GM18505 (cell line): ENCODE data around the gene KSR1.
"Not testable (repeated sequence)": the region's sequence is repeated elsewhere in the genome, so short reads cannot be mapped to it uniquely, and the experiment has no call there.

Experiments used
- ATAC-seq: cut with Tn5 transposase; IDR thresholded peaks from one replicate; pipeline ENCODE4 v1.9.1; 2021; ENCODE audit not compliant: unreplicated experiment
- POLR2A ChIP-seq: IDR thresholded peaks from 4 replicates; pipeline ENCODE4 v1.6.1; 2011; ENCODE audit warnings: borderline replicate concordance; ENCODE audit not compliant: insufficient read depth, insufficient read length; ENCODE audit errors: extremely low read depth

KSR1 gene

DNA sequence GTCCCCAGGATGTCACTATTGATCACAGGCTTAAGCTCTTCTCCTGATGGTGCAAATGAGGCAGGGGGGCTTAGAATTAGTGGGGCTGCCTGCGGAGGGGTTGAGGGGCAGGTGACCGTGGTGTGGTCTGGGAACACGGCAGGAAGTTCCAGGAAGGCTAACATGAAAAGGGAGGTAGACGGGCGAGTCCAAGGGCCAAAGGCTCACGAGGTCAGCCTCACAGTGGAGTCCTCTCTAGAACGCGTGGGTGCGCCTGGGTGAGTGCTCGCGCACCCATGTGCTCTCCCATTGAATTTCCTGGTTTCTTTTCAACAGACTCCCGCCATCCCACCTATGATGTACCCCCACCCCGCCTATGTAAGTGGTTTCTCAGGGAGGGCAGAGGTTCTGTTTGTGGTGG lies 190.0 kb downstream of the KSR1 start:
- no peak for TF ChIP-seq POLR2A
- no peak for ATAC-seq

DNA sequence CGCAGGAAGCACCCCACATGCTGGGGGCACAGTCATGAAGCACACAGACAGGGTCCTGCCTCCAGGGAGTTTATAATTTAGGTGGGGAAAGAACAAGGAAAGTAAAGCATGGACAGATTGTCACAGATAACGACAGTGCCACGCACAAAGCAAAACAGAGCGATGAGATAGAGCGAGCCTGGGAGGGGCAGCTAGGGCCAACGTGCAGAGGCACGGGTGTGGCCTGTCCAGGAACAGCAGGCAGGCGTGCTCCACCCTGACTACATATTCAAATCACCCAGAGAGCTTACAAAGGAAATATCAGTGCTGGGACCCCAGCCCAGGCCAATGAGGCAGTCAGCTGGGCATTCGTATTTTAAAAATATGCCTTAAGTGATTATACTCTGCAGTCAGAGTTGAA lies 191.5 kb downstream of the KSR1 start:
- ATAC-seq: no peak
- TF ChIP-seq POLR2A: no peak

DNA sequence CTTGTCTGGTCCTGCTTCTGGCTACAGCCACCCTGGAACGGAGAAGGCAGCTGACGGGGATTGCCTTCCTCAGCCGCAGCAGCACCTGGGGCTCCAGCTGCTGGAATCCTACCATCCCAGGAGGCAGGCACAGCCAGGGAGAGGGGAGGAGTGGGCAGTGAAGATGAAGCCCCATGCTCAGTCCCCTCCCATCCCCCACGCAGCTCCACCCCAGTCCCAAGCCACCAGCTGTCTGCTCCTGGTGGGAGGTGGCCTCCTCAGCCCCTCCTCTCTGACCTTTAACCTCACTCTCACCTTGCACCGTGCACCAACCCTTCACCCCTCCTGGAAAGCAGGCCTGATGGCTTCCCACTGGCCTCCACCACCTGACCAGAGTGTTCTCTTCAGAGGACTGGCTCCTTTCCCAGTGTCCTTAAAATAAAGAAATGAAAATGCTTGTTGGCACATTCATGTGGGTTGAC lies 192.9 kb downstream of the KSR1 start:
- not testable (repeated sequence) for ATAC-seq

DNA sequence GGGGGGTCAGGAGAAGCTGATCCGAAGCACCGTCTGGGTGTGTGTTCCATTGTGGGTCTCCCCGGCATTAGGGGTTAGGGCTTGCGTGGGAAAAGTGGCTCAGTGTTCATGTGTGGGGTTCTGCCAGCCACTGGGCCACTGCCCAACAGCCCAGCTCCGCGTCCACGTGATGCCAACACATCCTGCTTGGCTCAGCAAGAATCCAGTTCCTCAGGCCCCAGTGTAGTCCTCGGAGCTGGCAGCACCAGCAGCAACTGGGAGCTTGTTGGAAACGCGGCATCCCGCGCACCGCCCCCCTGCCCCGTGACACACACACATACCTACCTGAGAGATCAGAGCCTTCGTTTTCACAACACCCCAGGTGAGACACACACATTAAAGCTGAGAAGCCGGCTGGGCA lies 193.7 kb downstream of the KSR1 start:
- no peak for TF ChIP-seq POLR2A
- no peak for ATAC-seq

DNA sequence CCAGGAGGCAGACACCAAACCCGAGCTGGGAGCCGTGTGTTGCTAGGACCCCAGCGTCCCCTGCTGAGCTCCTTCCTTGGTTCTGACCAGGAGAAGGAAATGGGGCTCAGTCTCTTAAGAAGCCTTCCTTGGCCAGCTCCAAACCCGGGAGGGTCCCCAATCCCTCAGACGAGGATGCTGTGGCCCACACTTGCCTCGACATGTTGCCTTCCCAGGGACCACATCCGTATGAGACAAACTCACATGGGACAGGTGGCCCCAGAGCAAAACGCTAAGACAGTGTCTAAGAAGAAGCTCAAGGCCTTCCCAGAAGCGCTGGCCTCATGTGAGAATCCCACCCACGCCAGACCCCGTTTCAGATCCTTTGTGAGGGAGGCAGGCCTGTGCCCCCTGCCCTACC lies 194.6 kb downstream of the KSR1 start:
- ATAC-seq: no peak
- no peak for TF ChIP-seq POLR2A

DNA sequence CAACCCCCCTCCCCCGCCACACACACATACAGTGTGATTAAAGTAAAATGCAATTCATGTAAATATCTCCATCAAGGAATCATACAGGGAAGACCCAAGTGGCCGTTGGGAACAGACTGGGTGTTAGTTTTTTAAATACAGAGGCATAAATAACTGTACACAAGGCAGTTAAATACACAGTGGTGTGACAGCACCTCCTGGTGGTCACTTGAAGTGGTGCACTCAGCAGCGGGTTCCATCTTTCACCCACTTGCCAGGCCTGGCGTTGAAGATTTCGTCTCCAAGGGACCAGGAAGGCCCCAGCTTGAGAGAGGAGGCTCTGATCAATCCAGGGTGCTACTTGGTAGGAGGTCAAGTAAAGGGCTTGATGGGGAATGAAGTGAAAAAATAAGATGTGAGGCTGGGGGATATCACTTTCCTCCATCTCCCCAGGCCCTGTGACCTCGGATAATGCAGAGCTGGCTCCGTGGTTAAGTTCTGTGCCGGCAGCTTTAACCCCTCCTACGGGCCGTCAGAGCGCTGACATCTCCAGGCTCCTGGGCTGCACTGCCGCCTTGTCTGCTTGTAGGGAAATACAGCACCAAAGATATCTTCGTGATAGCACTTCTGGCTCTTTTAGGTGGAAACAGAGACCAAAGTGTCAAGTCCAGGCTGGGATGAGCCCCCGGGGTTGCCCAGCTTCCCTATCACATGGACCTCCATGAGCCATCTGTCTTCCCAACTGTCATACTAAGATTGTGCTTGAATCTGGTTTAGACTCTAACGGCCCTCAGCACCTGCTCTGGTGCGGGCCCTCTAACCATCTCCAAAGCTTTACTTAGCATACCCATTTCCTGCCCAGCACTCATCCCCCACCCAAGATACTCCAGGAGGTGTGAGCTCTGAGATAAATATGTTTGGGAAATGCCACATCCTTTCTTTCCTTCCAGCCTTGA lies 195.4 kb downstream of the KSR1 start:
- ATAC-seq: no peak
- no peak for TF ChIP-seq POLR2A

DNA sequence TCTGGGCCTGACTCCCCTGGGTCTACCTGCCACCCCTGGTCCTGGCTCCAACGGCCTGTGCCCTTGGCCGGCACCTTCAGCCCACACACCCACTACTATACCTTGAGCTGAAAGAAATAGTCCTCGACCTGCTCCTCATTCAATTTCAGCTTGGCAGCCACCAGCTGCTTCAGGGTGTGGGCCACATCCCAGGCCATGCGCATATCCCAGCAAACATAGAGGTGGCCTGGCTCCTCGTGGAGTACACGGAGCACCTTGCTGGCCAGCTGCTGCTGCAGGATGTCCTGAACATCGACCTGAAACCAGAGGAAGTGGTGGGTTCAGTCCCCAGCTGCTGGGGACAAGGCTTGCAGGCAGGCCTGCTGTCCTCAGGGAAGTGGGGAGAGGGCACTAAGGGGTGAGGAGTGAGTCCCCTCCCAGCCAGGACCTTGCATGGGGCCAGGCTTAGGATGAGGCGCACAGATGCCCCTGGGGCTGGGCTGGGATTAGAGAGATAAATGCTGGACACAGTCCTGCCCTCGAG lies 197.3 kb downstream of the KSR1 start:
- not testable (repeated sequence) for ATAC-seq

DNA sequence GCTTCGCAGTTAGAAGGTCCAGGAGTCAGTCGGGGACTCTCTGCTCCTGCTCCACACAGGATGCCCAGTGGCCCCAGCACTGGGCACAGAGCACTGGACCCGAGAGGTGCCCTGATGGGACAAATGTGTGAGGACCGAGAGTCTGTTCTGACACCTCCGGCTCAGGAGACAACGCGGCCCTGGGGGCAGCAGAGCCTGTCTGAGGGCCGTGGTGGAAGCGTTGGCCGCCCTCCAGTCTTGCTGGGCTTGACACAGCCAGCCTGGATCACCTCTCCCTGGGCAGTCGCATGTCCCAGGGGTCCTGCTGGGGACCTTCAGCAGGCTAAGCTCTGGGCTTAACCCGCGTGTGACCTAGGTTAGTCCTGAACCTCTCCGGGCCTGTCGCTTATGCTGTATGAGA lies 197.9 kb downstream of the KSR1 start:
- no peak for TF ChIP-seq POLR2A
- ATAC-seq: no peak

DNA sequence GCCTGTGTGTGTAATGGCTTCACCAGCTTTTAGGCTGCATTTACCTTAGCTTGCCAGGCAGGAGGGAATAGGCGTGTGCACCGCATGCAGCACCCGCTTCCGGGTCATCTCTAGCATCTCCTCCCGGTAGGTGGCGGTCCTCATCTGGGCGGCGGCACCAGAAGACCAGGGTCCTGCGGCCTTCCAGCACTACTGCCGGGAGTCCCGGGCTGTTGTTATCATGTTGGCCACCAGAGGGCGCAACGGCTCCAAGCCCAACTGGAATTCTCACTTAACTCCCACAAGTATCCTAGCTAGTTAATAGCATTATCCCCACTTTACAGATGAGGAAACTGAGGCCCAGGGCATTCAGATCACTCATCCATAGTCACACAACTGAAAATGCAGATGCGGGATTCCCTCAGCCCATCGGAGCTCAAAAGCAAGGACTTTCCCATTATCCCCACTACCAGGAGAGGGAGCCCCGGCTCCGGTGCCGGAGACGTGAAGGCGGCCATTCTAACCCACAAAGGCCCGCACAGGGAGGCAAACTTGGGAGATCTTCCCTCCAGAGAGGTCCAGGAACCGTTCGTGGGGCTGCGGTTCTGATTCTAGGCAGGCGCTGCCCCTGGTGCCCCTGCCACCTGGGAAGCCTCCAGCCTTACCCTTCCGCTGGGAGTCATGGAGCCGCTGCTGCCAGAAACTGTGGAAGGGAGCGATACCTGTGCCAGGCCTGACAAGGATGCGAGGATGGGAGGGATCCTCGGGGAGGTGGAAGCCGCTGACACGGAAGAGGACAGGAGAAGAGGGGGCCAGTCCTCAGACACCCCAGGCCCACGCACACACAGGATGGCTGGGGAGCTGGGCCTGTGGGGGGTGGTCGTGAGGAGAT lies 198.6 kb downstream of the KSR1 start:
- ATAC-seq: peak; percentile 79
- no peak for TF ChIP-seq POLR2A

DNA sequence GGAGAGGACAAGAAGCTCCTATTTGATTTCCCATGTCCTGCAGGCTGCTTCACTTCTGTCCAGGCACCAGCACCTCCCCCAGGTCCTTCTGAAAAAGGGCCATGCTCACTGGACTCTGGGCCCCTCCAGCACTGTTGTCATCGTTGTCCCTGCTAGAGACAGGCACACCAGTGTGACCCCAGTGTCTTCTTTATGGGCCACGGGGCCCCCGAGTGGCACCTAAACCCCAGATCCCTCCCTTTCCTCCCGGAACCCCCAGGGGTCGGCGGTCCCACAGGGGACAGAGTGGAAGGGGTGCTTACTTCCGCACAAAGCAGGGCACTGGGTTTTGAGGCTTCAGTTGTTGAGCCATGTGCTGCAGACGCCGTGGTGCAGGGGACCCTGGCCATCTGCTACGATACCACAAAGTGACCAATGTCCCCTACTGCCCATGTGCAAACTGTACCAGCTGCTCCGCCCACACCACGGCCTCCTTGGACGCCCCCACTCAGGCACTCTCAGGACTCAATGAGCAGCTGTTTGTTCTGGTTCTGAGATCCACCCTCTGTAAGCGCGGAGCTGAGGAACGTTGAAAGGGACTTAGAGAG lies 199.4 kb downstream of the KSR1 start:
- ATAC-seq: not testable (repeated sequence)

DNA sequence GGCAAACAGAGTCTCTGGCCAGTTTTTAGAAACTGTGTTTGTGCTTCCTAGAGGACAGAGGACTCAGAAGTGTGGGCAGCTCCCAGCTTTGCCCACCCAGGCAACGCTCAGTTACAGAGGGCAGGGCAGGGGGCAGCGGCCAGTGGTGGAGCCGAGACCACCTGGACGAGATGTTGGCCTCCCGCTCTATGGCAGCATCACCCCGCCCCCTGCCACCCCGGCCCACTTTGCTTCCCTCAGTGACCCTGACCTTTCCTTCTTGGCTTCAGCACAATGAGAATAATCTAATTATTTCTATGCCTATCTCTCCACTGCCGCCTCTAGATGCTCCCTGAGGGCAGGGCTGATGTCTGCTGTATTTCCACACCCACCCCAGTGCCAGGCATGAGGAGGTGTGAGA lies 200.4 kb downstream of the KSR1 start:
- ATAC-seq: not testable (repeated sequence)

DNA sequence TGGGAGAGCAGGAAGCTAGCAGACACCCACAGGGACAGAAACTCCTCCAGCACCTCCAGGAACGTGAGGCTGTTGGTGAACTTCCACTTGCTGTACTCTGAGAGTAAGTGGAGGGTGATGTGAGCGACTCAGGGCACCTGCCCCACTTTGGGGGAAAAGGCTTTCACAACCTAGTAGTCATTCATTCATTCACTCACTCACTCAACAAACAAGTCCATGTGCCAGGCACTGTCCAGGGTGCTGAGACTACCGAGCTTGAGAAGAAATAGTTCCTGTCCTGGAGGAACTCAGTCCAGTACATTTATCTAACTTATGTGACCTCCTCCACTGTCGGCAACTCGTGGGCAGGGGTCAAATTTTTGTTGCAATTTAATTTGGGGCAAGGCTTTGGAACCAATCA lies 201.4 kb downstream of the KSR1 start:
- TF ChIP-seq POLR2A: no peak
- no peak for ATAC-seq

DNA sequence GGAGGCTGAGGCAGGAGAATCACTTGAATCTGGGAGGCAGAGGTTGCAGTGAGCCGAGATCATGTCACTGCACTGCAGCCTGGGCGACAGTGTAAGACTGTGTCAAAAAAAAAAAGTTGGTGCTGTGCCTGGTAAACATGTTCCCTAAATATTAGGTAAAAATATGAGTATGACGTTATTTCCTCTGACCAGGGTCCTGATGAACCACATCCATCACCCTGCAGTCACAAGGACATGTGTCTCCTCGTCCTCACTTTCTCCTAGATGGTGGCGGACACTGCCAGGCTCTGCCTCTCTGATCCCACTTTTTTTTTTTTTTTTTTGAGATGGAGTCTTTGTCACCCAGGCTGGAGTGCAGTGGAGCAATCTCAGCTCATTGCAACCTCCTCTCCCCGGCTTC lies 203.4 kb downstream of the KSR1 start:
- no peak for ATAC-seq

DNA sequence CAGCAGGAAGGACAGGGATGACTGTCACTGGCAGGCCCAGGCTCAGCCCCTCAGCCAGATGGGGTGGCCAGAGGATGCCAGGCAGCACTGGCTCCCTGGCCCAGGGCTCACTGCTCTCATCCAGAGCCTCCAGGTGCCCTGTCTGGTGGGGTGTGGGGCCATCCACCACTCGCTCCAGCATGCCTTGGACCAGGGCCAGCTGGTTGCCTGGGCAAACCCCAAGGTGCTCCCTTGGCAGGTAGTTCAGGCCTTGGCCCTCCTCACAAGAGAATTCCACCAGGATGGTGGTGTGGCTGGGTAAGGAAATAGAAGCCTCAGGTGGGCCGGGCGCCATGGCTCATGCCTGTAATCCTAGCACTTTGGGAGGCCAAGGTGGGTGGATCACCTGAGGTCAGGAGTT lies 204.2 kb downstream of the KSR1 start:
- ATAC-seq: no peak
- no peak for TF ChIP-seq POLR2A

More for the DNA sequence above, 203.4 kb downstream of the KSR1 start:
- TF ChIP-seq POLR2A: no peak
